NCI-H1417 treated with DMSO at 0.1 percent for 48 hours (cell line): ENCODE results near the gene RAMP3.
"Not testable (repeated sequence)": the region's sequence is repeated elsewhere in the genome, so short reads cannot be mapped to it uniquely, and the experiment has no call there.

ENCODE experiments used
- DNase-seq: peaks from one replicate; lab custom pipeline; 2025; lab: John Stamatoyannopoulos, UW

The RAMP3 gene

DNA sequence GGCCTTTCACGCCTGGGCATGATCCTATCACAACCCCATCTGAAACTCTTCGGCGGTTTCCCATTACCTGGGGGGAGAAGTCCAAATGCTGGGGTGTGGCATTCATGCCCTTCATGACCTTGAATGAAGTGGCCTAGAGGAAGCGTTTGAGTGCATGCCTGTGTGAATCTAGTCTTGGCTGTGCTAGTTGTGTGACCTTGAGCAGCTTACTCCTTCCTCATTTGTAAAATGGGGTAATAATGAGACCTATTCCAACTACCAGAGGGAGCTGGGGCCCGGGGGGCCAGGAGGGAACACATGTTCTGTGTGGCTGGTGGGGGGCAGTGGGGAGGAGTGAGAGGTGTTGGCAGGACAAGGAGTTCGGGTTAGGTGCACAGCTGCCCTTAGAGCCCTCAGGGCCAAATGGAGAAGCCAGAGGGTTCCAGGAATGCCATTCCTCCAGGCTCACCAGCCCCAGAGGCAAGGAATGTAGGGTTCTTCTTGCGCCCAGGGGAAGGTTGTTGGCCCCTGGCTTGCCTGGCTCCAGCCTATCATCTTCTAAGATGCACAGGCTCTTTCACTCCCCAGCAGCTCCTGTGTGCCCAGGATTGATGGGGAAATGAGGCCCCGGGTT, 24.8 kb upstream of the RAMP3 start:
- no peak for DNase-seq

DNA sequence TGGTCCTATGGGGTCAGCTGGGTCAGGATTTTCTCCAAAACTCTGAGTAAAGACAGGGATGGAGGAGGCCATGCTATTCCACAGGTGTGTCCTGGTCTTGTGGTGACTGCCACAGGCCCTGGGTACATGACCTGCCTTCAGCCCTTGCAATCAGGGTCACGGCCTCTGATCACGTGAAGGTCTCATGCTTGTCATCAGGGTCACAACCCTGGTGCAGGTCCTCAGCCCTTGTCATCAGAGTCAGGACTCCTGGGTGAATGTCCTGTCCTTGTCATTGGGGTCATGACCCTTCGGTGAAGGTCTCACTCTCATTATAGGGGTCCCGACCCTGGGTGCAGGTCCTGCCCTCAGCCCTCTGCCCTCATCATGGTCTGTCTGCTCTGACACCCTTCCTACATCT, 24.2 kb upstream of the RAMP3 start:
- no peak for DNase-seq

DNA sequence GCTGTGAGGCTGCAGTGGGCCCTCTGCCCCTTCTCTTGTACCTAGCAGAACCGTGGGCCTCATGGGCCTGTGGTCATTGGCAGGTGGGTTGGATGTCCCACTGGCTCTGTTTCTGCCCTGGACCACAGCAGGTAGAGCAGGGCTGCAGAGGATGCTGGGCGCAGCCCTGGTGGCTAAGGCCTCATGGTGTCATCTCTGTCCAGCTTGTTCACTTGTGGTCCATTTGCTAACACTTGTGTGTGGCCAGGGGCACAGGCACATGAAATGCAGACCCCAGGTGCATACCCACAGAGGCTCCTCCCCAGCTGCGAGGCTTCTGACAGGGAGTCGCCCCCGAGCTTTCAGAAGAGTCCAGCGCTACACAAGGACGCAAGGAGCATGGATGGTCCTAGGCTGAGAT, 23.7 kb upstream of the RAMP3 start:
- DNase-seq = no peak

GRCh38 chr7:45136106-45137060, 21.2 kb upstream of the RAMP3 start:
- peak; percentile 34 for DNase-seq

DNA sequence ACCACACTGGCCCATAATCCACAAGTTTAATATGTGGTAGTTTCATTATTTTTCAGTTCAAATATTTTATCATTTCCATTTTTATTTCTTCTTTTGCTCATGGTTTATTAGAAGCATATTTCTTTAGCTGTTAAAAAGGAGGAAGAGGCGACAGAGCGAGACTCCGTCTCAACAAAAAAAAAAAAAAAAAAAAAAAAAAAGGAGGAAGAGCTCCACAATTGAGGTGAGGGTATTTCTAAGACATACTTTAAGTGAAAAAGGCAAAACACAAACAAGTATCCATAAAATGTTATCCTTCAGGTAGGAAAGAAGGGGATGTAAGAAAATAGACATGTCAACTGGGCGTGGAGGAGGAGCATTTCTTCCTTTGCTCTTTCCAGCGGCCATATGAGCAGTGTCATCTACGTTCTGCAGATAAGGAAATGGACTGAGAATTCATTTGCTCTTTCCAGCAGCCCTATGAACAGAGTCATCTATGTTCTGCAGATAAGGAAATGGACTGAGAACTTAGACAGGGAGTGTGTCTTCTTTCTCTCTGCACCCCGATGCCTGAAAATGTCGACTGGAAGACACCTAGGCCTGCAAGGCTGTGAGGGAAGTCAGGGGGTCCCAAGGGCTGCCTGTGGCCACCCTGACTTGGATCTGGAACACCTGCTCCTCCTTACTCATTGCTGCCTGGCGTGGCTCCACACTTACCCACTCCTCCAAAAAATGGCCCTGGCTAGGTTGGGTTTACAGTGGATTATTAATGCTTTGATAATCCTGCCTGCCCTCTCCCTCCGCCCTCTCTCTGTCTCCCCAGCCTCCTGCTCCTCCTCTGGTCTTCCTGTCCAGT, 18.9 kb upstream of the RAMP3 start:
- no peak for DNase-seq

DNA sequence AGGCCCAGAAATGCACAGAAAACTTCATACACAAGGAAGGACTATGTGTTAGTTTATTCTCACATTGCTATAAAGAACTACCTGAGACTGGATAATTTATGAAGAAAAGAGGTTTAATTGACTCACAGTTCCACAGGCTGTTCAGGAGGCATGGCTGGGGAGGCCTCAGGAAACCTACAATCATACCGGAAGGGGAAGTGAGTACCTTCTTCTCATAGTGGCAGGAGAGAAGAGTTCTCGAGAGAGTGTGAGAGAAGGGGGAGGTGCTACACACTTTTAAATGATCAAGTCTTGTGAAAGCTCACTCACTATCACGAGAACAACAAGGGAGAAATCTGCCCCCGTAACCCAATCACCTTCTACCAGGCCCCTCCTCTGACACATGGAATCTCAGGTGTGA, 16.8 kb upstream of the RAMP3 start:
- no peak for DNase-seq

DNA sequence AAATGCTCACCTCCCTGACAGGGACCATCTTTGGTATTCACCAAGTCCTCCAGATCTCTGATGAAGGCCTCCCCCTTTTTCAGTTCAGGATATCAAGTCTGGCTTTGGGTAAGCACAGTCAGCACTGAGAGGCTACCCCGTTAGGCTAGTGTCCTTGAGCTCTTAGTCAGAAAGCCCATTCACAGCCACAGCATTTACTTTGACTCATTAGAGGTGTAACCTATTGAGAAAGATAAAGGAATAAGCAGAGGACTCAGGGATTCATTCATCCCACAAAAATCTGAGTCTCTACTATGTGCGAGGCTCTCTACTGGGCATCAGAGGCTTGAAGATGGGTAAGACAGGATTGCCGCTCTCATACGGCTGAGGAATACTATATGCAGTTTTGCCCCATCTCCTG, 14.0 kb upstream of the RAMP3 start:
- no peak for DNase-seq

DNA sequence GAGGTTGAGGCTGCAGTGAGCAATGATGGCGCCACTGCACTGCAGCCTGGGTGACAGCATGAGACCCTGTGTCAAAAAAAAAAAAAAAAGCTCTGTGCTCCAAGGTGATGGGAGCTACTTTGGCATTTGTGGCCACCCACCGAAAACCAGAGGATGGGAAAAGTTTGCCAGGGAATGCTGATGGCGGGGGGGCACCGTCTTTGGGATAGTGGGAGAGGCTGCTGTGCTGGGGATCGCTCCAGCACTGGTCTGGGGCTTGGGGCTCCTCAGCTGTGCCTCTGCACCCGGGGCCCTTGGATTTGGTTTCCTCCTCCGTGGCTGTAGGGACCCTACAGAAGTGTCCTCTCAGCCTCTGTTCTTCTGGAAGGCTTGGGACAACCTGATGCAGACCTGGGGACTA, 11.7 kb upstream of the RAMP3 start:
- no peak for DNase-seq

GRCh38 chr7:45146531-45147379, 10.8 kb upstream of the RAMP3 start:
- DNase-seq = no peak

DNA sequence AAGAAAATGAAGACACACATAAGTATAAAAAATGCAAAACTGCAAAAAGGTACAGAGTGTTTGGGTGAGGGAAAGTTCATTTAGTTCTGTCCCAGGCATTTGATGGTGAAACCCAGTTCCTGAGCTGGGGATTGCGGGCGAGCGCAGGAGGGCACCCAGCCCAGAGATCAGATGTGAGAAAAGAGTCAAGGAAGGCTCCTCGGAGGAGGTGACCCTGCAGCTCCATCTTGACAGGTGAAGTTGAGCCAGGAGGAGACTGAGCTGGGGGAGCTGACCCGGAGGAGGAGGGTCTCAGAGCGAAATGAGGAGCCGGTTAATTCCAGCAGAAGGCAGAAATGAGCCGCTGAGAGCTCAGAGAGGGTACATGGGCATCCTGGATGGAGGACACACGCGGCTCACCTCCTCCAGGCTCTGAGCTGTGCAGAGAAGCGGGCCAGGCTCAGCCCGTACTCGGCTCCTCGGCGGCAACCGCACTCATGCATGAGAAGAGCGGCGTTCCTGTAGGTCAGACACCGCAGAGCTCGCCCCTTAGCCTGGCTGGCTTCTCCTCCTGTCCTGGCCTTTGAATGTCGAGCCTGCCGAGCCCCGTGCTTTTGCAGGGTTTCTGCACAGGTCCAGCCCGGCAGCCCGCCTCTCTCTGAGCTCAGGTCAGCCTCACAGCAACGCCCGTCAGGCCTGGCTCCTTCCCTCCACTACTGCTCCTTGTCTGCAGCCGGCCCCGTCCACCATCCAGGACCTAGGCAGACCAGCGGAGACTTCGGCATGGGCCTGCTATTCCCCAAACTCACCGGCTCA, 9.5 kb upstream of the RAMP3 start:
- no peak for DNase-seq

GRCh38 chr7:45148653-45148973, 9.0 kb upstream of the RAMP3 start:
- no peak for DNase-seq

DNA sequence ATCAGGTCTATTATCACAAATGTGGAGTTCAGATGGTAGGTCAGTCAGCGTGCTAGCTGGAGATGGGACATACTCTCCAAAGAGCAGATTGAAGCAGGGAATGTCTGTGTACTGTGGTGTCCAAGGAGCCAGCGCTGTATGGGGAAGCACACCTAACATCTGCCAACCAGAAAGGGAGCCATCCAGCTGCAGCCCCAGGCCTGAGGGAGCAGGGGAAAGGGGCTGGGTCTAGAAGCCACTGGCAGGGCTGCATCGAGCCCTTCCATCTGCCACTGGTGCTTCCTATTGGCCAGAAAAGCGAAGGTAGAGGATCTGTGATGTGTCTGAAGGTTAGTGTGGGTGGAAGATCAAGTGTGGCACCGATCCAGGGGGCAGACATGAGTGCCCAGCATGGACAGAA, 8.0 kb upstream of the RAMP3 start:
- no peak for DNase-seq

GRCh38 chr7:45150199-45150598, 7.4 kb upstream of the RAMP3 start:
- no peak for DNase-seq

GRCh38 chr7:45151131-45151684, 6.4 kb upstream of the RAMP3 start:
- no peak for DNase-seq

GRCh38 chr7:45151967-45152366, 5.6 kb upstream of the RAMP3 start:
- no peak for DNase-seq

- DNase-seq = no peak
Observed at GRCh38 chr7:45153233-45153632, 4.4 kb upstream of the RAMP3 start.

DNA sequence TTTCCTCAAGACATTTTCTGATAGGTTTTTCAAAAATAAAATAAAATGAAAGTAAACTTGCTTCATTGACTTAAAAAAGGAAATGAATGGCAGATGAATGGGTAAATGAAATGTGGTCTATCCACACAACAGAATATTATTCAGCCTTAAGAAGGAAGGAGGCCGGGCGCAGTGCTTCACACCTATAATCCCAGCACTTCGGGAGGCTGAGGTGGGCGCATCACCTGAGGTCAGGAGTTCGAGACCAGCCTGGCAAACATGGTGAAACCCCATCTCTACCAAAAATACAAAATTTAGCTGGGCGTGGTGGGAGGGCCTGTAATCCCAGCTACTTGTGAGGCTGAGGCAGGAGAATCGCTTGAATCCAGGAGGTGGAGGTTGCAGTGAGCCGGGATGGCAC, 3.7 kb upstream of the RAMP3 start:
- not testable (repeated sequence) for DNase-seq

DNA sequence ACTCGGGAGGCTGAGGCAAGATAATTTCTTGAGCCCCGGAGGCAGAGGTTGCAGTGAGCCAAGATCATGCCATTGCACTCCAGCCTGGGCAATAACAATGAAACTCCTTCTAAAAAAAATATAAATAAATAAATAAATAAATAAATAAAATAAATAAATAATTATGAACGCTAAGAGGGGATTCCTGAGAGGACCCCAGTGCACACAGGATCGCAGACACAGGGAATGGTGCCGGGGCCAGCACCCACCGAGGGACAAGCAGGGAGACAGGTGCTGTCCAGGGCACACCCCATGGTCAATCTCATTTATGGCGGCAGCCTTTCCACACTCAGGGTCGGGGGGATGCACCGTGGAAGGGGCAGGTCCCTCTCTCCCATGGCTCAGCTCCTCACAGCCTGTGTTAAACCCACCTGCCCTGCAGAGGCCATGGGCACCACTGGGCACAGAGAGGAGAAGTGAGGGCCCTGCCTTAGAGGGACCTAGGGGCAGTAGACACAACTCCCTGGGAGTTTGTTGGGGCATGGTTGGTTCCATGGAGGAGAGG, 2.2 kb upstream of the RAMP3 start:
- DNase-seq = no peak

DNA sequence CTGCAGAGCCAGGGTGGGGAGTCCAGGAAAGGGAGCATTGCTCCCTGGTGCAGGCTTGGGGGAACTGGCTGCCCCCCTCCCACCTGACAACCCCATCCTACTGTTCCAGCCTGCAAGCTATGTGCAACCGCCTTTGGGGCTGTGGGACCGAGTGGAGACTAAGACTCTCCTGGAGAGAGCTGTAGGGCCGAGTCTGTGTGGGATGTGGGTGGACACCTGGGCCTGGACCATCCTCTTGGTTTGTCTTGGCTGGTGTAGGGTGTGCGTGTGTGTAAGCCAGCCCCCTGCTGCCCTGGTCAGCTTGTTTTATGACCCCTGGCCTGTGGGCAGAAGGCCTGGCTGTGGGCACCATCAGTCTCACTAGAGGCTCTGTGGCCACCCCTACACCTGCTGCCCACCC, 1.6 kb upstream of the RAMP3 start:
- DNase-seq = no peak

DNA sequence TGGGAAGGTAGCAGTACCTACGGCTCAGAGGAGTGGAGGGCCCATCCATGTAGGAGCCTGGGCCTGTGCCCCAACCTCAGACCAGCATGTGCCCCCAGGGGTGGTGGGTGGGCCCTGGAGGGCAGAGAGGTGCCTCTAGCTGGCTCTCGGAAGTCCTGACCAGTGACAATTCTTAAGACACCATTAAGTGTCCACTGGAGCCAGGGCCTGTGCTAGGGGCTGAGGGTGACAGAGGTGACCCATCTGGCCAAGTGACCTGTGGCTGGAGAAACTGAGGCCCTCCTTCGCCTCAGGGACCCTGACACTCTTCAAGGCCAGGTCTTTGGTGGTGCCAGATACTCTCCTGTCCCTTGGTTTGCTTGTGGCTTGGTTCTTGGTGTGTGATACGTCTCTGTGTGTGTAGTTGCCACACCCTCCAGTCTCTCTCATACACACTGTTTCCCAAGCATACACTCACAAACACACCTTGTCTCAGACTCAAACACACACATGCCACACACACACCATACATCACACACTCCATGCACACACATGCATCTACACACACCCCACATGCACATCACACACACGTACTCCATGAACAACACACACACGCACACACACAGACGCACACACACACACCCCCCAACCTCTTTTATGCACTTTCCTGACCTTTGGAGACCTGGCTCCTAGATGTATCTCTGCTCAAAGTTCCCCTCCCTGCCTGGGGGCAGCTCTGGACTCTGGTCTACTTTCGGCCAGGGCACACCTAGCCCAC, 897 bp upstream of the RAMP3 start:
- DNase-seq = no peak
